HG02642 (cell line): Measurements from ENCODE around the gene PLLP.
A peak's percentile ranks its signal among the peaks of the same experiment; 100 is the strongest.

Experiments
- ATAC-seq: cut with Tn5 transposase; IDR thresholded peaks from one replicate; pipeline ENCODE4 v1.9.1; 2021; ENCODE audit warnings: mild to moderate bottlenecking; ENCODE audit not compliant: unreplicated experiment, poor library complexity

Gene PLLP

DNA sequence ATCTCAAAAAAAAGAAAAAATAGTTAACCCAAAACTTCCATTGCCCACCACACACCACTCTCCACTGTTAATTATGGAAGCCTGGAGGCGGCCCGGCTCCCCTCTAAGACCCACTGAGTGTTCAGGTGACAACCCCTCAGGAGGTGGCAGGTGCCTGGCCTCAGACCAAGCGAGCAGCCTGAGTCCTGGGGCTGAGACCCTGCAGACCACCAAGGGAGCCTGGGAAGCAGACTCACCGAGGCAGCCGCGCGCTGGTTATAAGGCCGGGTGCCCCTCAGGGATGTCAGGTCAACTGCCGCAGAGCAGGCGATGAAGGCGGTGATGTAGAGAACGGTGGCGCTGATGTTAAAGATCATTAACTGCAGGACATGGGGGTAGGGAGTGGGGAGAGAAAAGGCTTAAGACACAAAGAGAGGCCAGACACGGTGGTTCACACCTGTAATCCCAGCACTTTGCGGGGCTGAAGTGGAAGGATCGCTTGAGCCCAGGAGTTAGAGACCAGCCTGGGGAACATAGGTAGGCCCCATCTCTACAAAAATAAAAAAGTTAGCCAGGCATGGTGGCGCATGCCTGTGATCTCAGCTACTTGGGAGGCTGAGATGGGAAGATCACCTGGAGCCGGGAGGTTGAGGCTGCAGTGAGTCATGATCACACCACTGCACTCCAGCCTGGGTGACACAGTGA is 26.1 kb downstream of the PLLP start:
- ATAC-seq = no peak

DNA sequence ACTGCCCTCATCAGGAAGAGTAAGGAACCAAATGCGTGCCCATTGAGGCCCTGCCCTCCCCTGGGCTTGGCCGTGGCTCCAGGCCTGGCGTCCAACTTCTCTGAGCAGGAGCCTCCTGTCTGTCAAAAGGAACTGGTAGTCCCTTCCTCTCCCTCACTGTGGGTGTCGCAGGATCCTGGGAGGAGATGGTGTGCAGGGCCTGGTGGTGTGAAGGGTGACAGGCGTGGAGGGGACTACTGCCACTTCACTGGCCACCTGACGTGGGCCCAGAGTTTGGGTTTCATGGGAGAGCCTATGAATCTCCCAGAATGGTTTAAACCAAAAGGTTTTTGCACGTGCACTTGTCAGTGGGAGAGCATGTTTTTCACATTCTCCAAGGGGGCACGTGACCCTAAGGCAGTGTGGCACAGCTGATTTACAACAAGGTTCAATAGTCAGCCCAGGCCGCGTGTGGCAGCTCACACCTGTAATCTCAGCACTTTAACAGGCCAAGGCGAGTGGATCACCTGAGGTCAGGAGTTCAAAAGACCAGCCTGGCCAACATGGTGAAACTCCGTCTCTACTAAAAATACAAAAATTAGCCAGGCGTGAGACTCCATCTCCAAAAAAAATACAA is 26.9 kb downstream of the PLLP start:
- no peak for ATAC-seq

DNA sequence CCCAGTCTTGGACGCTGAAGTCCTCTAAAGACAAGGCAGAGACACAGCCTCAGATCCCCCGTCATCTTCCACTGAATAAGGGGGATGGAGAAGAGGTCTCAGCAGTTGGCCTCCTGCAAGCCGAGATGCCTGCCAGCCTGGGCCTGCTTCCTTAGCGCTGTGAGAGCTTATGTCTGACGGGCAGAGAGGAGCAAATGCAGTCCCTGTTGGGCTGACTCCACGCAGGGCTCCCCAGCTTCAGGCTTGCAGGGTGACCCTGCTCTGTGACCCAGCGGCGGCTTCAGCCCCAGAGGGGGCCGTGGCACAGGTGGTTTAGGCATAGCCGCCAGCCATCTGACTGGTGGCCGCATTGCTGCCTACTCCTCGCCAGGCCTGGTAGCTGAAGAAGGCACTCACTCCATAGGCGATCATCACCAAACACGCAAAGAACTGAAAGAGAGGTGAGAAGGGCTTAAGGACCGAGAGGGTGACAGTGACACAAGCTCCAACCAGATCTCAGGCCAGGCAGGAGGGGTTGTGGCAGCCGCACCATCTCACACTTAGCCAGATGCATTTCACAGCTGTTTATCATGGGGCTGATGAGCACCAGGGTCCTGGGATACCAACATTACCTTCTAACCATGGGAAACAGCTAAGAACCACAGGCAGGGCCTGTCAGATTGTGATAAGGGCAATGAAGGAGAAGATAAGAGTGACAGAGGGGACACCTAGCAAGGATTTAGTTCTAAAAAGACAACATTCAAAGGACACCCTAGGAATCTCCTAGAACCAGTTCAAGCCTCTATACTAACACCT is 27.7 kb downstream of the PLLP start:
- ATAC-seq = no peak

- ATAC-seq = no peak
Observed at GRCh38 chr16:57255686-57256415, 28.6 kb downstream of the PLLP start.

DNA sequence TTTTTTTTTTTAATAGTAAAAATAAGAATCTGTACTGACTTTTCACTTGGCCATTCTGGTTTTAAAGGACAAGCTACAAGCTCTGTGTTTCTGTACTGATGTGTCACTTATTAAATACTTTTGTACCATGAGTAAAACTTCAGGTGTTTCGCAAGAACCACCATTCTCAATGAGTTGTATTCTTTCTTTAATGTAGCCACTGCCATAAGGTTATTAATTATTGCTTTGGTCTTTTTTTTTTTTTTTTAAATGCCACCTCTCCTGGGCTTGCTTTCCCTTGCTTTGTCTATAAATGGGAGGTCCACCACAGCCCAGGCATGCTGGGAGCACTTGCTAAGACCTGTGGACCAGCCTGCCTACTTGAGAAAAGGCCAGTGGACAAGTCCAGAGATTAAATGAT is 31.0 kb downstream of the PLLP start:
- ATAC-seq = no peak

GRCh38 chr16:57252148-57252721 is 32.2 kb downstream of the PLLP start:
- ATAC-seq = no peak

GRCh38 chr16:57251352-57251751 is 33.1 kb downstream of the PLLP start:
- ATAC-seq = no peak

GRCh38 chr16:57245472-57246113 is 38.9 kb downstream of the PLLP start:
- ATAC-seq = peak; percentile 29

DNA sequence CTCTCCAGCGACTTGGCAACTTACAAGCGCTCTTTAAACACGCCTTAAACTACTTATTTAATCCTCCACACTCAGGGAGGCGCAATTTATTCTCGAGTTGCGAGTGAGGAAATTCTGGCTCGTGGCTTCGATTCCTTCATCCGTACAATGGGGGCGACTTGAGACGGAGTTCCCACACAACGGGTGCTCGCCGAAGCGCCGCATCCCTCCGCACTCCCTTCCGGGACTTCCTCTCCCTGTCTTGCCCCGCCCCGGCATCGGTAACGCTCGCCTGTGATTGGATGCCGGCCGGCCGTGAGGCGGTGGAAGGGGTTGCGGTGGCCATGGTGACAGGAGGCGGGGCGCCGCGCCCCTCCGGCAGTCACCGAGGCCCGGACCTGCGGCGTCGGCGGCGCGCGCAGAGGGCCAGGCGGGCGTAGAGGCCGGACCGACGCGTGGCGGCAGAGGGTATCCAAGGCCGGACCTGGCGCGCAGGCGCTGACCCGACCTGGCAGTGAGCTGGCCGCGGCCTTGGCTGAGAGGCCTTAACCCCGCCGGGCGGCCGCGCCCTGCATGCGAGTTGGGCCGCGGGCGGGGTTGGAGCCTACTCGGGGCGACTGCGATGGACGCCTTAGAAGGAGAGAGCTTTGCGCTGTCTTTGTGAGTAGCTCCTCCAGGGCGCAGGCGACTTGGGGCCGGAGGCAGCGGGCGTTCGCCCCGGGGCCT is 39.6 kb downstream of the PLLP start, which contains the start of gene ARL2BP:
Gene ARL2BP (plus strand): TSS at position 493 of the 705 bp plus-strand sequence. CDS start 109 bp downstream, at position 602.
- ATAC-seq = peak; percentile 99

DNA sequence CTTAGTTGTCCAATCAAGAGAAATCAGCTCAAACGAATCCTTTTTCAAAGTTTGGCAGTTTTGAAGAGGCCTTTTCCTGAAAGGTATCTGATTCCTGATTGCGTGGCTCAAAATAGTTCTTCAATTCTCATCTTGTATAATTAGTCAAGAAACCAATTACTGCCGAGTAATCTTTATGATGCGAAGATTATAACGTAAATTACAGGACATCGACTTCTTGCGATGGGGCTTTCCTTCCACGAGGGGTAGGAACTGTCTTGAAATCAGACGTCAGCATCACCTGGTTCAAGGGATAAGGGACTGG is 40.1 kb downstream of the PLLP start:
- peak; percentile 22 for ATAC-seq

DNA sequence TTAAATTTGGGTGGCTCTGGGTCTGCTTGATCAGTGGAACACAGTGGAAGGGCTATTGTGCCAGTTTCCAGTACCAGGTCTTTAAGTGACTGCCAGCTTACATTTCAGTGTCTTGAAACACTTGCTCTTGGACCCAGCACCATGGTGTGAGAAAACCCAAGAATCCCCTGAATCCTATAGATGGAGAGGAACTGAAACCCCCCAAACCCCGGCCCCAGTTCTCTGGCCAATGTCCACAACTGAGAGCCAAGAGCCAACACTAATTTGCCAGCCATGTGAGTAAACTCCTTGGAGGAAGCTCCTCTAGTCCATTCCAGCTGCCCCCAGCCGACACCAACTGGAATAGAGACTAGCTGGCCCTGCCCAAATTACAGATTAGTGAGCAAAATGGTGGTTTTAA is 41.8 kb downstream of the PLLP start:
- ATAC-seq = no peak

GRCh38 chr16:57240851-57241250 is 43.6 kb downstream of the PLLP start:
- ATAC-seq = no peak

DNA sequence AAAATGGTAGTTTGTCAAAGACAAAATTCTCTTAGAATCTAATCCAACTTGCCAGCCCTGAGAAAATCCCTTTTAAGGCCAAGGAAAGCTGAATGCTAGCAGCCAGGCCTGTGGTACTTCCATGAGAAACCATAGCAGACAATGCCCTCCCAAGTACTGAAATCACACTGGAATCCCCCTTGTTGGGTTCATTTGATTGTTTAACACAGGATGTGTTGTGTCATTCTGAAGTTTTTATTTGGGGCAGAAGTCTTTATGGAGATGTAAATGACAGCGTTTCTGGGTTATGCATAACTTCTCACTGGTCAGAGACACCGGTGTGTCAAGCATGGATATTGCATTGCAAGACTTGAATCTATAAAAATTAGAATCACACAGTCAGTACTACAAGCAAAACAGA is 45.4 kb downstream of the PLLP start:
- no peak for ATAC-seq

DNA sequence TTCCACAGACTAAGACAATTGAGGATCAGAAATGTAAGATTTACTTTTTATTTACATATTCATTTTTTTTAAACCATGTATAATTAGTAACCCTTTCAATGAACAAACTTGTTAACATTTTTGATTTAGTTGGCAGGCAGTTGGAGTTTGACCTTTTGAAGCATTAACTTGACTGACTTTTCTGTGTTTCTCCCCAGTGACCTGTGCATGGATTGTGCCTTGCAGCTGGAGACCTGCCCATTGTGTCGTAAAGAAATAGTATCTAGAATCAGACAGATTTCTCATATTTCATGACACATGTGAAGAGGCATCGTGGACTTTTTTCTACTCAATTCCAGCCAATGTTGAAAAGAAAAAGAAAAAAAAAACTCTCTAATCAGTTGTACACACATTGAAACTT is 45.8 kb downstream of the PLLP start:
- no peak for ATAC-seq

DNA sequence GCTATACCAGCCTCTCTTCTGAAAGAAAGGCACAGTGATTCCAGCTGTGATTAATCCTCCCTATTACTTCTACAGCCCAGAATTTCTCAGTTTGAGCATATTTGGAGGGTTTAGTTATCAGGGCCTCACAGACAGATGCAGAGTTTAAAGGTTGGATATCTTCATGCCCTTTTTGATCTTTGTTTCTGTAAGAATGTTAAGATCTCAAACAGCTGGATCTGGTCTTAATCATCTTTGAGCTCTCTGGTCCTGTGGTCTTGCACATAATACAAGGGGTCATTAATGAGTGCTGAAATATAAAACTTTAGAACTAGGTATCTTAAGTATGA is 48.5 kb downstream of the PLLP start:
- ATAC-seq = no peak

GRCh38 chr16:57235128-57236021 is 49.1 kb downstream of the PLLP start:
- ATAC-seq = no peak

DNA sequence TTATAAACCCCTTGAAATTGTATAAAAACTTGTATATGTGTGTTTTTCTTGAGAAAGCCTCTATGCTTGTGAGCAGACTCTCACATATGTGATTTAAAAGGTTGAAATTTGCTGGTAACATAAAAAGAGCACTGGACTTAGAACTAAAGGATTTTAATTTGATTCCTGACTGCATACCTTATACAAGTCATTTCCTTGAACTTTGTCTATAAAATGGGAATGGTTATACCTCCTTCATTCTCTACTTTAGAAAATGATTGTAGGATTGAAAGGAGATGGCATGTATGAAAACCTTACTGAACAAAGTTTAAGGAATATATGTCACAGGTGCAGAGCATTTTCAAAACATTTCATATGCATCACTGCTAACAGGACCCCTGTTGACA is 49.8 kb downstream of the PLLP start:
- ATAC-seq = no peak

DNA sequence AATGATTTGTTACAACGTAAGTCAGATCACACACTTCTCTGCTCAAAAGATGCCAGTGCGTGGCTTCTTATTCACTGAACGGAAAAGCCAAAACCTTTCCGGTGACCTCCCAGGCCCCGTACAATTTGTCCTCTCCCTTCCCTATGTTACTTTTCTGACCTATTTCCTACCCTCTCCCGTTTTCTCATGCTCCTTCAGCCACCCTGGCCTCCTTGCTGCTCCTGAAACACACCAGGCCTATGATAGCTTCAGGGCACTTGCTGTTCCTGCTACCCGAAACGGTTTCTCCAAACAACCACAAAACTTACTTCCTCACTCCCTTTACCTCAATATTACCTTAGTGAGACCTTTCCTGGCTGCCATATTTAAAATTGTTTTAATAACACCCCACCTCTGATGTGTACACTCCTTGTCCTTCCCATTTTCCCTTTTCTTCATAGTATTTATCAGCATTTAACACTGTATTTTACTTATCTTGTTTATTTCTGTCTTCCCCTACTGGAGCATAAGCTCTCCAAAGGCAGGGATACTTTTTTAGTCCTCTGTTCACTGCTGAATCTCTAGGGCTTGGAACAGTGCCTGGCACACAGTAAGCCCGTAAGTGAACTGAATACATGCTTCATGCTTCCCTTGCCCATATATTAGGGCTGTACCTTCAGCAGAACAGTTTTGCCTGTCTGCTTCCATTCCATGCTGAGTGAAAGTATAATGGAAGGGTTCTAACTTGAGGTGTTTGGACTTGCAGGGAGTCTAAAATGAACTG is 50.3 kb downstream of the PLLP start:
- no peak for ATAC-seq
